Prostate gland (tissue), 2 donors: ENCODE measurements around the gene CPEB2. TPM values are rescaled to one million over a fixed set of nuclear protein-coding genes. Genes with fewer than 3 reads are reported as not detected.
"Not testable (repeated sequence)": the region's sequence is repeated elsewhere in the genome, so short reads cannot be mapped to it uniquely, and the experiment has no call there.

Experiments used
- DNase-seq: peaks from one replicate; pipeline ENCODE4 v3.0.0-alpha.2; 2019; ENCODE audit warnings: low spot score
- H3K27ac ChIP-seq, 2 donors: fragments of 200-600 bp; sonication (generic); 2 replicates each; pipeline ENCODE4 v1.5.1; 2017 to 2019
- H3K27me3 ChIP-seq: fragments of 200-600 bp; sonication (generic); replicated peaks from 2 replicates; pipeline ENCODE4 v1.5.1; 2019; ENCODE audit not compliant: insufficient read depth
- H3K36me3 ChIP-seq, 2 donors: fragments of 200-600 bp; sonication (generic); 1 replicate in 1 of 2; 2 replicates in 1 of 2; pipeline versions ENCODE4 v1.5.1 to v1.8.1; 2017 to 2019
- H3K4me1 ChIP-seq: fragments of 200-600 bp; sonication (generic); replicated peaks from 2 replicates; pipeline ENCODE4 v1.5.1; 2019
- H3K4me3 ChIP-seq, 2 donors: fragments of 200-600 bp; sonication (generic); 2 replicates each; pipeline ENCODE4 v1.5.1; 2017 to 2019
- H3K9me3 ChIP-seq: fragments of 200-600 bp; sonication (generic); 2 replicates; pipeline ENCODE4 v1.5.1; 2017
- POLR2A ChIP-seq: fragments of 450-650 bp; IDR thresholded peaks from one replicate; pipeline ENCODE4 v1.6.1; 2016; ENCODE audit warnings: antibody characterized with exemption, mild to moderate bottlenecking
- POLR2AphosphoS5 ChIP-seq: sonication (generic); formaldehyde crosslinking; IDR thresholded peaks from one replicate; pipeline ENCODE4 v1.6.1; 2017; ENCODE audit warnings: antibody characterized with exemption
- WGBS: methylation state at CpG from one replicate; pipeline ENCODE4 v1.1.5; 2018; 5-methylcytosine and 5-hydroxymethylcytosine counted together
- intact Hi-C: fragments of 100-400 bp; cut with DNase I; formaldehyde crosslinking; loops from one replicate; pipeline ENCODE4 v1.14.2; 2022
- total RNA-seq, 2 donors: library from RNA; depleted of rRNA; stranded (reverse); fragments of >200 nt; gene quantifications; one replicate each; pipeline ENCODE4 v1.1.0, GENCODE V29; 2016
- TF ChIP-seq, protein P1 (sequence below), 4 experiments: fragments of 200-600 bp in 2 of 4; fragments of 450-650 bp in 2 of 4; sonication (generic) in 2 of 4; IDR thresholded peaks; 1 replicate in 3 of 4; 2 replicates in 1 of 4; pipeline ENCODE4 v1.5.1; 2016 to 2019; ENCODE audit warnings: antibody characterized with exemption in 4 of 4, mild to moderate bottlenecking in 2 of 4, moderate library complexity in 2 of 4

The CPEB2 gene
- total RNA-seq, 2 donors from 2014 or later, result 14.5 to 47.3 TPM

DNA sequence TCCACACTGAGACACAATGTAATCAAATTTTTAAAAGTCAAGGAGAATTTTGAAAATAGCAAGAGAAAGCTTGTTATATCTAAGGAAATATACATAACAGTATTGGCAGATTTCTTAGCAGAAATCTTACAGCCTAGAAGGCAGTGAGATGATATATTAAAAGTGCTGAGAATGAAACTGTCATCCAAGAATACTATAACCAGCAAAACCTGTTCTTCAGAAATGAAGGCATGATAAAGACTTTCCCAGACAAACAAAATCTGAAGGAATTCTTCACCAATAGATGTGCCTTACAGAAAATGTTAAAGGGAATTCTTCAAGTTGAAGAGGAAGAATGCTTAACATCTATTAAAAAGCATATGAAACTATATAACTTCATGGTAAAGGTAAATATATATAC, 73.6 kb downstream of the CPEB2 start:
- Histone ChIP-seq H3K4me3 (no peak overlapping the region), H3K27me3 (no peaks in the 10 kb centered on the region), H3K27ac (no peak overlapping the region), H3K36me3 (no peaks in the 10 kb centered on the region), H3K9me3 (no peaks in the 10 kb centered on the region), H3K4me1 (no peaks in the 10 kb centered on the region)
- DNase-seq, result no peak
- intact Hi-C loops, result no loop called here
- TF ChIP-seq POLR2AphosphoS5 (no peak), POLR2A (no peak)
- TF ChIP-seq, protein P1, sequence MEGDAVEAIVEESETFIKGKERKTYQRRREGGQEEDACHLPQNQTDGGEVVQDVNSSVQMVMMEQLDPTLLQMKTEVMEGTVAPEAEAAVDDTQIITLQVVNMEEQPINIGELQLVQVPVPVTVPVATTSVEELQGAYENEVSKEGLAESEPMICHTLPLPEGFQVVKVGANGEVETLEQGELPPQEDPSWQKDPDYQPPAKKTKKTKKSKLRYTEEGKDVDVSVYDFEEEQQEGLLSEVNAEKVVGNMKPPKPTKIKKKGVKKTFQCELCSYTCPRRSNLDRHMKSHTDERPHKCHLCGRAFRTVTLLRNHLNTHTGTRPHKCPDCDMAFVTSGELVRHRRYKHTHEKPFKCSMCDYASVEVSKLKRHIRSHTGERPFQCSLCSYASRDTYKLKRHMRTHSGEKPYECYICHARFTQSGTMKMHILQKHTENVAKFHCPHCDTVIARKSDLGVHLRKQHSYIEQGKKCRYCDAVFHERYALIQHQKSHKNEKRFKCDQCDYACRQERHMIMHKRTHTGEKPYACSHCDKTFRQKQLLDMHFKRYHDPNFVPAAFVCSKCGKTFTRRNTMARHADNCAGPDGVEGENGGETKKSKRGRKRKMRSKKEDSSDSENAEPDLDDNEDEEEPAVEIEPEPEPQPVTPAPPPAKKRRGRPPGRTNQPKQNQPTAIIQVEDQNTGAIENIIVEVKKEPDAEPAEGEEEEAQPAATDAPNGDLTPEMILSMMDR (IDR thresholded peaks at IDR 0.05), result no peak

DNA sequence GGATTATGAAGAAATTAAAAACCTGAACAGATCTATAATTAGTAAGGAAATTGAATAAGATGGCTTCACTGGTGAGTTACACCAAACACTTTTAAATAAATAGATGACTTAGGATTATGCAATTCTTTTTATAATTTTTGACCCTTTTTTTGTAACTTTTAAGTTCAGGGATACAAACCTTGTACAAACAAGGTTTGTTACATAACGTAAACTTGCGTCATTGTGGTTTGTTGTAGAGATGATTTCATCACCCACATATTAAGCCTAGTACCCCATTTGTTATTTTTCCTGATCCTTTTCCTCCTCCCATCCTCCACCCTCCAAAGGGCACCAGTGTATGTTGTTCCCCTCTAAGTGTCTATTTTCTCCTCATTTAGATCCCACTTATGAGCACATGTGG, 75.7 kb downstream of the CPEB2 start:
- Histone ChIP-seq H3K36me3 (no peaks in the 10 kb centered on the region), H3K4me3 (no peak overlapping the region), H3K4me1 (no peaks in the 10 kb centered on the region), H3K9me3 (no peaks in the 10 kb centered on the region), H3K27ac (no peak overlapping the region), H3K27me3 (no peaks in the 10 kb centered on the region)
- no peak for DNase-seq
- TF ChIP-seq POLR2A, result no peak
- TF ChIP-seq POLR2AphosphoS5, result no peak
- TF ChIP-seq, protein P1 (IDR thresholded peaks at IDR 0.05), result no peak
- intact Hi-C loops, result no loop called here
- WGBS, result 91% methylated on average over 2 of the region's 2 CpGs

DNA sequence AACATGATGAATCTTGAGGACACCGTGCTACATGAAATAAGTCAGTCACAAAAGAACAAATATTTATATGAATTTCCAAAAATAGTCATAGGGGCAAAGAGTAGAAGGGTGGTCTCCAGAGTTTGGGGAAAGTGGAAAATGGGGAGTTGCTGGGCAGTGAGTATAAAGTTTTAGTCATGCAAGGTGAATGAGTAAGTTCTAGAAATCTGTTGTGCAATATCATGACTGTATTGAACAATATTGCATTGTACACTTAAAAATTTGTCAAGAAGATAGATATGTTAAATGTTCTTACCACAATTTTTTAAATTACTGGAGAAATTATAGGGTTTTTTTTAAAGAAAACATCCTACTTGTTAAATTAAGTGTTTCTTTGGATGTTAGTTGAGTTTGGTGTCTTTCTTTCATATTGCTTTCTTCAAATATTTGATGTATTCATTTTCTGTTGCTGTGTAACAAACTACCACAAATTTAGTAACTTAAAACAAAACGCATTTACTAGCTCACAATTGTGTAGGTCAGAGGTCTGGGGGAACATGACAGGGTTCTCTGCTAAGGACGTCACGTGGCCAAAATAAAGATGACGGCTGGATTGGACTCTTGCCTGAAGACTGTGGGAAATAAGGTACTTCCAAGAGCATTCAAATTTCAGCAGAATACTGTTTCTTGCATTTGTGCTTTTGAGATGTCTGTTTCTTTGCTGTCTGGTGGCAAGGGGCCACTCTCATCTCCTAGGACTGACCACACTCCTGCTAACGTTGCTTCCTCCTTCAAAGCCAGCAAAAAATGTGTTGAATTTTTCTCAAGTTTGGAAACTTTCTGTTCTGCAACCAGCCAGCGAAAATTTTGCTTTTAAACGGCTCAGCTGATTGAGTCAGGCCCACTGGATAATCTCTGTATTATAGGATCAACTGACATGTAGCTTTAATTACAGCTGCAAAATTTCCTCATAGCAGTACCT, 76.7 kb downstream of the CPEB2 start:
- no peaks in the 10 kb centered on the region for H3K4me1 ChIP-seq
- no peak for DNase-seq
- no peaks in the 10 kb centered on the region for H3K27me3 ChIP-seq
- no peaks in the 10 kb centered on the region for H3K9me3 ChIP-seq
- intact Hi-C loops, result no loop called here
- no peak overlapping the region for H3K27ac ChIP-seq
- 81% methylated on average over 8 of the region's 8 CpGs for WGBS
- TF ChIP-seq POLR2A (no peak), POLR2AphosphoS5 (no peak)
- TF ChIP-seq, protein P1 (IDR thresholded peaks at IDR 0.05), result no peak
- H3K36me3 ChIP-seq, result no peaks in the 10 kb centered on the region
- no peak overlapping the region for H3K4me3 ChIP-seq

DNA sequence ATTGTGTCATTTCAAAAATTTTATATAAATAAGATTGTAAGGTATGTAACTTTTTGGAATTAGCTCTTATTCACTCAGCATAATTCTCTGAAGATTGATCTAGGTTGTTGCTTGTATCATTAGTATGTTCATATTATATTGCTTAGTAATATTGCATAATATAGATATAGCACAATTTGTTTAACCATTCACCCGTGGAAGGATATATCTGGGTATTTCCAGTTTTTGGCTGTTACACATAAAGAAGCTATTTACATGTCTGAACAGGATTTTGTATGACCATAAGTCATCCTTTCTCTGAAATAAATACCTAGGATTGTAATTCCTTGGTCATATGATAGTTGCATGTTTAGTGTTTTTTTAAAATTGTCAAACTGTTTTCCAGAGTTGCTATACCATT, 82.5 kb downstream of the CPEB2 start:
- intact Hi-C loops, result no loop called here
- 70% methylated on average over 1 of the region's 1 CpG for WGBS
- H3K36me3 ChIP-seq, result no peaks in the 10 kb centered on the region

DNA sequence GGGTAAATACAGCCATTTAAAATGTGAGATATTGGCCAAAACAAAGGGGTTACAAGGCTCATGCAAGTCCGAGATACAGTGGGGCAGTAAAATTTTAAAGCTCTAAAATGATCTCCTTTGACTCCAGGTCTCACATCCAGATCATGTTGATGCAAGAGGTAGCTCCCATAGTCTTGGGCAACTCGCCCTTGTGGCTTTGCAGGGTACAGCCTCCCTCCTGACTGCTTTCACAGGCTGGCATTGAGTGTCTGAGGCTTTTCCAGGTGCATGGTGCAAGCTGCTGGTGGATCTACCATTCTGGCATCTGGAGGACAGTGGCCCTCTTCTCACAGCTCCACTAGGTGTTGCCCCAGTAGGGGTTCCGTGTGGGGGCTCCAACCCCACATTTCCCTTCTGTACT, 83.5 kb downstream of the CPEB2 start:
- intact Hi-C loops, H3K4me3 ChIP-seq, DNase-seq, H3K9me3 ChIP-seq, H3K27me3 ChIP-seq, H3K27ac ChIP-seq, H3K36me3 ChIP-seq, H3K4me1 ChIP-seq: not testable (repeated sequence)
- 72% methylated on average over 3 of the region's 3 CpGs for WGBS

More for the DNA sequence above, 82.5 kb downstream of the CPEB2 start:
- Histone ChIP-seq H3K4me3 (no peak overlapping the region), H3K27me3 (no peaks in the 10 kb centered on the region), H3K27ac (no peak overlapping the region), H3K9me3 (no peaks in the 10 kb centered on the region), H3K4me1 (no peaks in the 10 kb centered on the region)
- DNase-seq, result no peak
- TF ChIP-seq POLR2AphosphoS5, result no peak
- TF ChIP-seq POLR2A, result no peak
- TF ChIP-seq, protein P1 (IDR thresholded peaks at IDR 0.05), result no peak

DNA sequence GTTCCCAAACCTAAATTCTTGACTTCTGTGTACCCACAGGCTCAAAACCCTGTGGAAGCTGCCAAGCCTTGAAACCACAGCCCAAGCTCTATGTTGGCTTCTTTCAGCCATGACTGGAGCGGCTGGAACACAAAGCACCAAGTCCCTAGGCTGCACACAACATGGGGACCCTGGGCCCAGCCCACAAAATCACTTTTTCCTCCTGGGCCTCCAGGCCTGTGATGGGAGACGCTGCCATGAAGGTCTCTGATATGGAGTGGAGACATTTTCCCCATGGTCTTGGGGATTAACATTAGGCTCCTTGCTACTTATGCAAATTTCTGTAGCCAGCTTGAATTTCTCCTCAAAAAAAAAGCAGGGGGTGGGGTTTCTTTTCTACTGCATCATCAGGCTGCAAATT, 84.0 kb downstream of the CPEB2 start:
- intact Hi-C loops, H3K4me3 ChIP-seq, H3K27me3 ChIP-seq, H3K27ac ChIP-seq, H3K36me3 ChIP-seq, H3K4me1 ChIP-seq, H3K9me3 ChIP-seq, DNase-seq: not testable (repeated sequence)
- WGBS, result 90% methylated on average over 2 of the region's 2 CpGs
